Measurements from ENCODE around the gene FAM168A.

- TF ChIP-seq CTCF (conservative IDR thresholded peaks at IDR 0.05 in 1 of 2, IDR thresholded peaks at IDR 0.05 in 1 of 2; ENCODE audit: extremely low read depth in 1 of 2, insufficient read depth in 1 of 2, low read depth in 1 of 2, low read length in 2 of 2), result no peak
- TF ChIP-seq EZH2 (IDR thresholded peaks at IDR 0.05; ENCODE audit: borderline replicate concordance, low read length), result no peak
These were observed 73.1 kb downstream of the FAM168A start for GRCh38 chr11:73524774-73525173.

Data from mammary epithelial cell (primary cell).